OCI-LY1 (cell line): ENCODE measurements around the gene ZNF555.

Experiments
- H2AFZ ChIP-seq: fragments of 200-600 bp; sonication (generic), shearing (Covaris generic); 2 replicates; pipeline ENCODE4 v1.6.0; 2014; ENCODE audit warnings: antibody characterized with exemption, mild to moderate bottlenecking, low read length
- H3F3A ChIP-seq: fragments of 200-600 bp; sonication (generic), shearing (Covaris generic); 2 replicates; pipeline ENCODE4 v1.6.0; 2014; ENCODE audit warnings: mild to moderate bottlenecking, antibody characterized with exemption, low read length, moderate library complexity; ENCODE audit not compliant: insufficient read depth
- H3K27ac ChIP-seq: fragments of 200-600 bp; sonication (generic); 2 replicates; pipeline ENCODE4 v1.5.1; 2014; ENCODE audit warnings: low read length, mixed run types, mild to moderate bottlenecking, low read depth; ENCODE audit not compliant: poor library complexity, severe bottlenecking
- H3K27me3 ChIP-seq: fragments of 200-600 bp; sonication (generic); 2 replicates; pipeline ENCODE4 v1.6.0; 2014; ENCODE audit warnings: antibody characterized with exemption, mild to moderate bottlenecking, low read length, moderate library complexity; ENCODE audit not compliant: insufficient read depth
- H3K36me3 ChIP-seq: fragments of 200-600 bp; sonication (generic); 2 replicates; pipeline ENCODE4 v1.6.1; 2014; ENCODE audit warnings: mild to moderate bottlenecking, antibody characterized with exemption, low read length, moderate library complexity, mixed read lengths; ENCODE audit not compliant: insufficient read depth
- H3K4me1 ChIP-seq: fragments of 200-600 bp; sonication (generic); 2 replicates; pipeline ENCODE4 v1.5.1; 2014; ENCODE audit warnings: mild to moderate bottlenecking, low read length, moderate library complexity; ENCODE audit not compliant: insufficient read depth, severe bottlenecking
- H3K4me2 ChIP-seq: fragments of 200-600 bp; sonication (generic), shearing (Covaris generic); 2 replicates; pipeline ENCODE4 v1.6.1; 2014; ENCODE audit warnings: low read length
- H3K4me3 ChIP-seq: fragments of 200-600 bp; sonication (generic); 2 replicates; pipeline ENCODE4 v1.5.1; 2014; ENCODE audit warnings: low read length, low read depth, mild to moderate bottlenecking, mixed read lengths; ENCODE audit not compliant: poor library complexity, severe bottlenecking
- H3K79me2 ChIP-seq: fragments of 200-600 bp; shearing (Covaris generic); 2 replicates; pipeline ENCODE4 v1.6.1; 2016; ENCODE audit warnings: mixed run types, low read length, mixed read lengths; ENCODE audit not compliant: insufficient read depth
- H3K9ac ChIP-seq: fragments of 200-600 bp; sonication (generic), shearing (Covaris generic); 2 replicates; pipeline ENCODE4 v1.6.1; 2014; ENCODE audit warnings: mild to moderate bottlenecking, low read length, mixed read lengths
- H3K9me2 ChIP-seq: fragments of 200-600 bp; sonication (generic), shearing (Covaris generic); 2 replicates; pipeline ENCODE4 v1.6.1; 2014; ENCODE audit warnings: low read depth, mild to moderate bottlenecking, low read length, mixed read lengths
- H3K9me3 ChIP-seq: fragments of 200-600 bp; shearing (Covaris generic); 2 replicates; pipeline ENCODE4 v1.6.1; 2014; ENCODE audit warnings: low read length, mixed read lengths
- H4K20me1 ChIP-seq: fragments of 200-600 bp; sonication (generic), shearing (Covaris generic); 2 replicates; pipeline ENCODE4 v1.6.0; 2016; ENCODE audit warnings: mild to moderate bottlenecking, low read length; ENCODE audit not compliant: insufficient read depth
- CTCF ChIP-seq: fragments of 200-600 bp; sonication (generic), shearing (Covaris generic); IDR thresholded peaks from 2 replicates; pipeline ENCODE4 v1.5.1; 2017; ENCODE audit warnings: mild to moderate bottlenecking, antibody characterized with exemption, low read length, moderate library complexity, mixed read lengths
- EZH2 ChIP-seq: fragments of 200-600 bp; sonication (generic), shearing (Covaris generic); IDR thresholded peaks from 2 replicates; pipeline ENCODE4 v1.8.0; 2017; ENCODE audit warnings: borderline replicate concordance, mixed run types, mild to moderate bottlenecking, antibody characterized with exemption, low read length, moderate library complexity, mixed read lengths

ZNF555 gene

GRCh38 chr19:2802826-2803225, 38.4 kb upstream of the ZNF555 start:
- no peaks in the 10 kb centered on the region for H3K4me1 ChIP-seq
- H3K27me3 ChIP-seq, result no peaks in the 10 kb centered on the region
- H3K36me3 ChIP-seq, result peaks cover 93% of the 10 kb centered on the region

GRCh38 chr19:2803486-2804155, 37.7 kb upstream of the ZNF555 start:
- Histone ChIP-seq H3K4me1 (no peaks in the 10 kb centered on the region), H3K27ac (no peak overlapping the region), H3K27me3 (no peaks in the 10 kb centered on the region), H3K9ac (no peak overlapping the region), H3K36me3 (peaks cover 95% of the 10 kb centered on the region), H4K20me1 (no peaks in the 10 kb centered on the region), H3K9me2 (no peaks in the 10 kb centered on the region), H3K4me2 (no peak overlapping the region), H3F3A (no peaks in the 10 kb centered on the region), H3K79me2 (no peaks in the 10 kb centered on the region), H3K4me3 (no peak overlapping the region), H2AFZ (no peak overlapping the region), H3K9me3 (no peaks in the 10 kb centered on the region)
- TF ChIP-seq CTCF (no peak), EZH2 (no peak)

More at GRCh38 chr19:2802826-2803225, 38.4 kb upstream of the ZNF555 start:
- Histone ChIP-seq H3K4me2 (no peak overlapping the region), H3K9ac (no peak overlapping the region), H3K4me3 (no peak overlapping the region), H3K9me2 (no peaks in the 10 kb centered on the region), H3K79me2 (no peaks in the 10 kb centered on the region), H3K27ac (no peak overlapping the region), H3F3A (no peaks in the 10 kb centered on the region), H3K9me3 (no peaks in the 10 kb centered on the region), H4K20me1 (no peaks in the 10 kb centered on the region), H2AFZ (no peak overlapping the region)
- TF ChIP-seq EZH2, result no peak
- TF ChIP-seq CTCF, result no peak

- TF ChIP-seq CTCF (no peak), EZH2 (no peak)
- Histone ChIP-seq H3K27me3 (no peaks in the 10 kb centered on the region), H3K36me3 (peaks cover 95% of the 10 kb centered on the region), H3K9me2 (no peaks in the 10 kb centered on the region), H3K9ac (no peak overlapping the region), H3K4me2 (no peak overlapping the region), H3K9me3 (no peaks in the 10 kb centered on the region), H3K79me2 (no peaks in the 10 kb centered on the region), H3K4me1 (no peaks in the 10 kb centered on the region), H3K4me3 (no peak overlapping the region), H4K20me1 (no peaks in the 10 kb centered on the region), H2AFZ (no peak overlapping the region), H3K27ac (no peak overlapping the region), H3F3A (no peaks in the 10 kb centered on the region)
These were observed 36.9 kb upstream of the ZNF555 start for GRCh38 chr19:2804156-2805004.
